M059J (cell line): ENCODE results near the gene PARD6G. TPM values are rescaled to one million over a fixed set of nuclear protein-coding genes. Genes with fewer than 3 reads are reported as not detected.
"Not testable (repeated sequence)": the region's sequence is repeated elsewhere in the genome, so short reads cannot be mapped to it uniquely, and the experiment has no call there.

Experiments used
- DNase-seq: peaks from one replicate; pipeline ENCODE4 v3.0.0-alpha.2; 2012; ENCODE audit warnings: low read depth
- total RNA-seq: library from RNA; depleted of rRNA; stranded (reverse); fragments of >200 nt; shearing (Covaris generic); gene quantifications from 2 replicates; pipeline ENCODE4 v1.2.3, GENCODE V29; 2014

Gene PARD6G
- total RNA-seq, 1 experiment from 2014 or later = 1.3 TPM

GRCh38 chr18:80241919-80242777, 5.2 kb downstream of the PARD6G start:
- DNase-seq = no peak

GRCh38 chr18:80239830-80240229, 7.5 kb downstream of the PARD6G start:
- no peak for DNase-seq

- no peak for DNase-seq
Observed at GRCh38 chr18:80238651-80239260, 8.6 kb downstream of the PARD6G start.

DNA sequence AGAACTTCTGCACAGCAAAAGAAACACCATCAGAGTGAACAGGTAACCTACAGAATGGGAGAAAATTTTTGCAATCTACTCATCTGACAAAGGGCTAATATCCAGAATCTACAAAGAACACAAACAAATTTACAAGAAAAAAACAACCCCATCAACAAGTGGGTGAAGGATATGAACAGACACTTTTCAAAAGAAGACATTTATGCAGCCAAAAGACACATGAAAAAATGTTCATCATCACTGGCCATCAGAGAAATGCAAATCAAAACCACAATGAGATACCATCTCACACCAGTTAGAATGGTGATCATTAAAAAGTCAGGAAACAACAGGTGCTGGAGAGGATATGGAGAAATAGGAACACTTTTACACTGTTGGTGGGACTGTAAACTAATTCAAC, 9.8 kb downstream of the PARD6G start:
- not testable (repeated sequence) for DNase-seq

- no peak for DNase-seq
Observed at GRCh38 chr18:80234398-80234797, 12.9 kb downstream of the PARD6G start.

DNA sequence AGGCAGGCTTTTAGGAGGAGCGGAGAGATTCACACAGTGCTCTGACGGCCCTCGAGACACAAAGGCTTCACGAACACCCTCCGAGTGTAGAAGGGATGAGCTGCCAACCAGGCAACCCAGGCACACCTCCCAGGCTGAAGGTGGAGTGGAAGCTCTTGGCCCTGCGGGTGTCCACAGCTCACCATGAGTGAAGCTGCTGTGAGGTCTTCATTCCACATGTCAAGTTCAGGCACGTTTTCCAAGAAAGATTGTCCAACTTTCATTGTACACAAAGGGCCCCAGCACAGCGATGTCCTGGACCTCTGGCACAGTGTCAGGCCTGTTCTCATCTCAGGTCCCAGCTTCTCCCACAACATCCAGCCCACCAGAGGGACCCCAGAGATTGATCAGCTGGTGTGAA, 13.4 kb downstream of the PARD6G start:
- no peak for DNase-seq

- DNase-seq = no peak
Observed at GRCh38 chr18:80233201-80233835, 14.0 kb downstream of the PARD6G start.

DNA sequence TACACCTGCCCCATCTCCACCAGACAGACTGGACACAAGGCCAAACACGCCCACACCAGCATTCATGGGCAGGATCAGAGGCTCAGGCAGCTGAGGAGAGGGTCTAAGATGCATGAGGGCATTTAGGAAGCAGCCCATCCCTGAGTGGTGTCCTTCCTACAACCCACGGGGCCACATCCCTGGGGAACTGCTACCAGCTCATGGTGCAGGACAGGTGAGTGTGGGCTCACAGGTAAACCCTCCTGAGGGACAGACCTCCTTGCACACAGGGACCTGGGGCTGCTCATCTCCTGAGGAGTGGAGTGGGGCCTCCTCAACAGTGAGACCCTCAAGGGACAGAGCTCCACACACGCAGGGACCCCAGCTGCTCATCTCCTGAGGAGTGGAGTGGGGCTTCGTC, 14.6 kb downstream of the PARD6G start:
- no peak for DNase-seq

DNA sequence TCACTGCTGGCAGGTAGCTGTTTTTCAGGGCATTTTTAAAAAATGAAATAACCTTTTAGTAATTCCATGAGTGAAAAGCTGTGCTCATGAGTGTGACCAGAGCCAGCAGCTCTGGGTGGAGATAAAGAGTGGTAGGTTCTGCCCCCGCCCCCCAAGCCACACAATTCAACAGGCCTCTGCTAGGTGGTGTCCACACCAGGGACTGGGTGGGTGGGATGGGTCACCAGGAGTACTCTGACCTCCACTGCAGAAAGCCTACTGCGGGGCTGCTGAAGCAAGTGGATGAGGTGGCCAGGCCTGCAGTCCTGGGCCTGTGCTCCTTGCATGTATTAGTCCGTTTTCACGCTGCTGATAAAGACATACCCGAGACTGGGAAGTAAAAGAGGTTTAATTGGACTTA, 15.3 kb downstream of the PARD6G start:
- no peak for DNase-seq

GRCh38 chr18:80231616-80232015, 15.7 kb downstream of the PARD6G start:
- DNase-seq = no peak

- no peak for DNase-seq
Observed at GRCh38 chr18:80231151-80231550, 16.2 kb downstream of the PARD6G start.

GRCh38 chr18:80229766-80230745, 17.3 kb downstream of the PARD6G start:
- DNase-seq = no peak

GRCh38 chr18:80229363-80229762, 18.0 kb downstream of the PARD6G start:
- no peak for DNase-seq

- no peak for DNase-seq
Observed at GRCh38 chr18:80228051-80228848, 19.1 kb downstream of the PARD6G start.

- DNase-seq = no peak
Observed at GRCh38 chr18:80227472-80227871, 19.8 kb downstream of the PARD6G start.

- no peak for DNase-seq
Observed at GRCh38 chr18:80225685-80226084, 21.6 kb downstream of the PARD6G start.

DNA sequence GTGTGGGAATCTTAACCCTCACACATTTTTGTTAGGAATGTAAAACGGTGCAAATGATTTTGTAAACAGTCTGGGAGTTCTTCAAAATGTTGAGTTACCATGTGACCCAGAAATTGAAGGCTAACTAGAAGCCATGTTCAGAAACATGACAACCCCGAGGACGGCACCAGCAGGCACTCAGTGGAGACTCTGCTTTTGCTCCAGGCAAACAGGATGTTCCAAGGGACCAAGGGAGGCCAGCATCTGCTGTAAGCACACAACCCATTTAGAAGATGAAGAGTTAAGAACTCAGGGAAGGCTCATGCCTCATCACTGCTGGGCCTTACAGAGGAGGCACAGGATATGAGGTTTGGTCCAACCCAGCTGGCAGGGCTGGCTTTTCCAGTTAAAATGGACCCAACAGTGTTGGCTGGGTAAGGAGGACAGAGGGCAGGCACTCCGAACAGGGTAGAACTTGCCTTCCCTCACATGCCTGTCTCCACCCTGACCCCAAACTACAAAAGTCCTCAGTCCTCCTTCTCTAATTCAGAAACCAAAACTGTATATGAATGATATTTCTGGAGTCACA, 23.6 kb downstream of the PARD6G start:
- no peak for DNase-seq

DNA sequence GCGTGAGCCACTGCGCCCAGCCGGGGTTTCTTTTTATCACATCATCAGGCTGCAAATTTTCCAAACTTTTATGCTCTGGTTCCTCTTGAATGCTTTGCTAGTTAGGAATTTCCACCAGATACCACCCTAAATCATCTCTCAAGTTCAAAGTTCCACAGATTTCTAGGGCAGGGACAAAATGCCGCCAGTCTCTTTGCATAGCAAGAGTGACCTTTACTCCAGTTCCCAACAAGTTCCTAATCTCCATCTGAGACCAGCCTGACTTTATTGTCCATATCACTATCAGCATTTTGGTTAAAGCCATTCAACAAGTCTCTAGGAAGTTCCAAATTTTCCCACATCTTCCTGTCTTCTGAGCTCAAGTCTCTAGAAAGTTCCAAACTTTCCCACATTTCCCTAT, 27.8 kb downstream of the PARD6G start:
- DNase-seq = not testable (repeated sequence)

DNA sequence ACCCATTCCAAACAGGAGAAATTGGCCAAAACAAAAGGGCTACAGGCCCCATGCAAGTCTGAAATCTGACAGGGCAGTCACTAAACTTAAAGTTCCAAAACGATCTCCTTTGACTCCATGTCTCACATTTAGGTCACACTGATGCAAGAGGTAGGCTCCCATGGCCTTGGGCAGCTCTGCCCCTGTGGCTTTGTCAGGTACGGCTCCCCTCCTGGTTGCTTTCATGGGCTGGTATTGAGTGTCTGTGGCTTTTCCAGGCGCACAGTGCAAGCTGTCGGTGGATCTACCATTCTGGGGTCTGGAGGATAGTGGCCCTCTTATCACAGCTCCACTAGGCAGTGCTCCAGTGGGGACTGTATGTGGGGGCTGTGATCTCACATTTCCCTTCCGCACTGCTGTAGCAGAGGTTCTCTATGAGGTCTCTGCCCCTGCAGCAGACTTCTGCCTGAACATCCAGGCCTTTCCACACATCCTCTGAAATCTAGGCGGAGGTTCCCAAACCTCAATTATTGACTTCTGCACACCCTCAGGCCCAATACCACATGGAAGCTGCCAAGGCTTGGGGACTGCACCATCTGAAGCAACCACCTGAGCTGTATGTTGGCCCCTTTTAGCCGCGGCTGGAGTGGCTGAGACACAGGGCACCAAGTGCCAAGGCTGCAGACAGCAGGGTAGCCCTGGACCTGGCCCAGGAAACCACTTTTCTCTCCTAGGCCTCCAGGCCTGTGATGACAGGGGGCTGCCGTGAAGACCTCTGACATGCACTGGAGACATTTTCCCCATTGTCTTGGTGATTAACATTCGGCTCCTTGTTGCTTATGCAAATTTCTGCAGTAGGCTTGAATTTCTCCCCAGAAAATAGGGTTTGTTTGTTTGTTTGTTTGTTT, 28.7 kb downstream of the PARD6G start:
- DNase-seq = no peak
